ENCODE data around the gene PECR. TPM values are rescaled to one million over a fixed set of nuclear protein-coding genes. Genes with fewer than 3 reads are reported as not detected.

PECR gene
- 2.3 and 7.3 TPM in 2 replicates for total RNA-seq (2014; rRNA removed; shearing (Covaris generic))
- 5.3 and 5.7 TPM in 2 replicates for total RNA-seq (2022)
- percentile 40 among the genes with signal in this experiment for Bru-seq, nascent RNA
- BruChase-seq, experiment 1, labeled RNA remaining after a 6-hour chase: percentile 36 among the genes with signal in this experiment
- BruChase-seq, experiment 2, labeled RNA remaining after a 2-hour chase: percentile 34 among the genes with signal in this experiment
- long read RNA-seq, transcript PECR-201 (8 exons, 1,853 nt): major isoform, 7 of 7 reads
- long read RNA-seq, partial matches to known transcripts: 0 of 7 reads
- long read RNA-seq, other reads (novel, unspliced or antisense): 0 of 7 reads

- Histone ChIP-seq H4K20me1 (ENCODE audit: insufficient read depth, low read length) (no peaks in the 10 kb centered on the region), H3K4me3 (ENCODE audit: low read depth, low read length, poor library complexity, severe bottlenecking) (peak within 1 kb of the TSS; percentile 73), H3K4me2 (ENCODE audit: low read length) (peak within 1 kb of the TSS; percentile 76), H2AFZ (ENCODE audit: low read length) (peak within 1 kb of the TSS; percentile 73), H3K9me2 (ENCODE audit: insufficient read depth, low read length) (no peaks in the 10 kb centered on the region), H3K27ac (ENCODE audit: low read depth, low read length, poor library complexity, severe bottlenecking) (peak within 1 kb of the TSS; percentile 59), H3K79me2 (ENCODE audit: insufficient read depth, low read depth, low read length) (no peaks in the 10 kb centered on the region), H3K9me3 (ENCODE audit: low read length) (no peaks in the 10 kb centered on the region), H3K36me3 (ENCODE audit: insufficient read depth, low read length) (no peaks in the 10 kb centered on the region), H3K4me1 (ENCODE audit: insufficient read depth, low read length, poor library complexity, severe bottlenecking) (peaks cover 36% of the 10 kb centered on the region)
- TF ChIP-seq EZH2phosphoT487 (IDR thresholded peaks at IDR 0.05; ENCODE audit: borderline replicate concordance, low read depth, low read length) (no peak), CTCF (conservative IDR thresholded peaks at IDR 0.05; ENCODE audit: low read length) (no peak)
- intact Hi-C loops (cut with micrococcal nuclease; ENCODE audit: unreplicated experiment): no loop called here
- peak; percentile 58 for DNase-seq (ENCODE audit: low spot score)
- BruUV-seq (replicated peaks): no TSS peak
- POLR2A ChIA-PET: interaction anchor here (1.3 kb wide), 1 partner anchor 20 kb away, joined by 3 read pairs; no protein-coding TSS in a partner anchor
- CTCF ChIA-PET (ENCODE audit: unreplicated experiment): interaction anchor here (0.7 to 1.0 kb wide), 3 partner anchors 32 to 330 kb away, joined by 3 to 6 read pairs (median 4); no protein-coding TSS in a partner anchor
Measured at GRCh38 chr2:216081487-216082116, at the start of gene PECR, which contains the start of gene TMEM169. Gene PECR (minus strand): TSS chr2:216081809. CDS start chr2:216081741, 68 bp downstream. Gene TMEM169 (plus strand): TSS chr2:216081919. CDS start chr2:216095964, 14,045 bp downstream.

GRCh38 chr2:216130346-216130971, 48.9 kb upstream of the PECR start:
- peaks cover 40% of the 10 kb centered on the region; the same call in 1 of the 2 replicates for H3K79me2 ChIP-seq (ENCODE audit: insufficient read depth, low read depth, low read length)
- no peak overlapping the region for H3K4me3 ChIP-seq (ENCODE audit: low read depth, low read length, poor library complexity, severe bottlenecking)
- H2AFZ ChIP-seq (ENCODE audit: low read length): no peak overlapping the region
- H3K9me3 ChIP-seq (ENCODE audit: low read length): no peaks in the 10 kb centered on the region
- H3K9me2 ChIP-seq (ENCODE audit: insufficient read depth, low read length): no peaks in the 10 kb centered on the region
- TF ChIP-seq EZH2phosphoT487 (IDR thresholded peaks at IDR 0.05; ENCODE audit: borderline replicate concordance, low read depth, low read length): no peak
- TF ChIP-seq CTCF (conservative IDR thresholded peaks at IDR 0.05; ENCODE audit: low read length): no peak
- H3K27ac ChIP-seq (ENCODE audit: low read depth, low read length, poor library complexity, severe bottlenecking): no peak overlapping the region
- ChIA-PET CTCF (ENCODE audit: unreplicated experiment) (no interaction called here), POLR2A (interaction anchor here (1.4 to 2.0 kb wide), 2 partner anchors 10 to 11 kb away, joined by 3 to 8 read pairs; no protein-coding TSS in a partner anchor)
- no TSS peak for BruUV-seq (replicated peaks)
- no peak for DNase-seq (ENCODE audit: low spot score)
- H4K20me1 ChIP-seq (ENCODE audit: insufficient read depth, low read length): peaks cover 26% of the 10 kb centered on the region; the same call in 1 of the 2 replicates
- peaks cover 99% of the 10 kb centered on the region for H3K36me3 ChIP-seq (ENCODE audit: insufficient read depth, low read length)
- no peaks in the 10 kb centered on the region for H3K4me1 ChIP-seq (ENCODE audit: insufficient read depth, low read length, poor library complexity, severe bottlenecking)
- intact Hi-C loops (cut with micrococcal nuclease; ENCODE audit: unreplicated experiment): no loop called here
- no peak overlapping the region for H3K4me2 ChIP-seq (ENCODE audit: low read length)
